H1 (cell line): ENCODE results near the gene CROCC2. TPM values are rescaled to one million over a fixed set of nuclear protein-coding genes. Genes with fewer than 3 reads are reported as not detected.

ENCODE experiments used
- CTCF ChIA-PET: fragments of 300-600 bp; sonication (Branson Sonifier 250); formaldehyde crosslinking; loops from one replicate; lab custom pipeline; 2021; ENCODE audit not compliant: partially characterized antibody; lab: Charles Lee
- POLR2A ChIA-PET: fragments of 300-600 bp; sonication (Branson Sonifier 250); formaldehyde crosslinking; loops from one replicate; lab custom pipeline; 2021; ENCODE audit warnings: inconsistent platforms; ENCODE audit not compliant: partially characterized antibody; lab: Charles Lee
- DNase-seq, 2 experiments: peaks; one replicate each; pipeline versions ENCODE4 v3.0.0 to v3.0.0-alpha.2; 2010 to 2022; ENCODE audit warnings: low spot score in 2 of 2, low read depth in 1 of 2, mixed read lengths in 1 of 2
- FAIRE-seq: peaks from 2 replicates; lab custom pipeline; 2011; peaks lifted over from hg19 to GRCh38; lab: Jason Lieb, UNC
- H2AFZ ChIP-seq: 2 replicates; pipeline ENCODE4 v1.8.1; 2012; ENCODE audit warnings: low read length, inconsistent platforms
- H2AK5ac ChIP-seq: 2 replicates; pipeline ENCODE4 v1.6.1; 2013; ENCODE audit warnings: low read depth, low read length
- H2BK120ac ChIP-seq: replicated peaks from 2 replicates; pipeline ENCODE3; 2013; ENCODE audit warnings: low read depth, low read length, inconsistent platforms
- H2BK12ac ChIP-seq: 2 replicates; pipeline ENCODE4 v1.6.1; 2013; ENCODE audit warnings: low read depth, low read length
- H2BK15ac ChIP-seq: 2 replicates; pipeline ENCODE4 v1.6.1; 2013; ENCODE audit warnings: low read length
- H2BK20ac ChIP-seq: 2 replicates; pipeline ENCODE4 v1.6.1; 2013; ENCODE audit warnings: low read length
- H2BK5ac ChIP-seq: 2 replicates; pipeline ENCODE4 v1.6.1; 2013; ENCODE audit warnings: low read depth, low read length
- H3K14ac ChIP-seq: 2 replicates; pipeline ENCODE4 v1.6.1; 2013; ENCODE audit warnings: inconsistent platforms; ENCODE audit not compliant: insufficient read length
- H3K18ac ChIP-seq: 2 replicates; pipeline ENCODE4 v1.6.1; 2013; ENCODE audit warnings: low read length; ENCODE audit errors: extremely low read depth
- H3K23ac ChIP-seq: 2 replicates; pipeline ENCODE4 v1.6.1; 2013; ENCODE audit warnings: inconsistent platforms; ENCODE audit not compliant: insufficient read length
- H3K23me2 ChIP-seq: 2 replicates; pipeline ENCODE4 v1.6.1; 2013; ENCODE audit warnings: low read depth, low read length
- H3K27ac ChIP-seq: 2 replicates; pipeline ENCODE4 v1.6.1; 2011; ENCODE audit warnings: low read depth, low read length, inconsistent platforms
- H3K27me3 ChIP-seq, 4 experiments: replicated peaks in 1 of 4; 1 replicate in 1 of 4; 2 replicates in 3 of 4; pipeline versions ENCODE4 v1.6.1 to v1.8.1; 2011 to 2013; ENCODE audit warnings: low read length in 3 of 4, mild to moderate bottlenecking in 3 of 4, inconsistent platforms in 2 of 4, mixed read lengths in 2 of 4, moderate library complexity in 1 of 4; ENCODE audit not compliant: control insufficient read depth in 3 of 4, insufficient read depth in 3 of 4; ENCODE audit errors: extremely low read depth in 1 of 4
- H3K36me3 ChIP-seq, 4 experiments: 2 replicates each; pipeline versions ENCODE4 v1.6.1 to v1.8.1; 2011 to 2013; ENCODE audit warnings: mild to moderate bottlenecking in 4 of 4, low read length in 3 of 4, moderate library complexity in 2 of 4, control low read depth in 1 of 4, inconsistent platforms in 1 of 4; ENCODE audit not compliant: insufficient read depth in 4 of 4, control insufficient read depth in 2 of 4
- H3K4ac ChIP-seq: replicated peaks from 2 replicates; pipeline ENCODE3; 2013; ENCODE audit warnings: low read length, low read depth, mixed read lengths, inconsistent platforms; ENCODE audit not compliant: insufficient read length
- H3K4me1 ChIP-seq, 4 experiments: replicated peaks in 1 of 4; 1 replicate in 1 of 4; 2 replicates in 3 of 4; pipeline versions ENCODE4 v1.6.1 to v1.8.1; 2011 to 2013; ENCODE audit warnings: low read length in 3 of 4, inconsistent platforms in 2 of 4, mixed read lengths in 1 of 4; ENCODE audit not compliant: insufficient read depth in 4 of 4, control insufficient read depth in 3 of 4
- H3K4me2 ChIP-seq, 2 experiments: 2 replicates each; pipeline versions ENCODE4 v1.6.1 to v1.8.1; 2011 to 2013; ENCODE audit warnings: low read depth in 2 of 2, low read length in 2 of 2, control low read depth in 1 of 2, inconsistent platforms in 1 of 2, mild to moderate bottlenecking in 1 of 2; ENCODE audit not compliant: insufficient read depth in 1 of 2
- H3K4me3 ChIP-seq, 4 experiments: fragments of 200-600, 300-600 bp in 1 of 4; sonication (generic), shearing (Covaris generic), sonication (Bioruptor Twin) in 1 of 4; 2 replicates each; pipeline versions ENCODE4 v1.5.1 to v1.8.1; 2011 to 2016; ENCODE audit warnings: low read length in 4 of 4, low read depth in 3 of 4, control low read depth in 2 of 4, inconsistent platforms in 2 of 4, mild to moderate bottlenecking in 2 of 4, mixed read lengths in 1 of 4, moderate library complexity in 1 of 4; ENCODE audit not compliant: insufficient read depth in 2 of 4; ENCODE audit errors: extremely low read depth in 1 of 4
- H3K56ac ChIP-seq: replicated peaks from 2 replicates; pipeline ENCODE3; 2013; ENCODE audit warnings: low read depth, mild to moderate bottlenecking, mixed read lengths, low read length, inconsistent platforms; ENCODE audit not compliant: insufficient read length
- H3K79me1 ChIP-seq: 2 replicates; pipeline ENCODE4 v1.6.1; 2013; ENCODE audit warnings: low read depth, low read length, control low read depth
- H3K79me2 ChIP-seq, 2 experiments: 2 replicates each; pipeline versions ENCODE4 v1.6.1 to v1.8.1; 2012 to 2013; ENCODE audit warnings: low read length in 2 of 2, mild to moderate bottlenecking in 2 of 2, inconsistent platforms in 1 of 2; ENCODE audit not compliant: insufficient read depth in 2 of 2, control insufficient read depth in 1 of 2
- H3K9ac ChIP-seq, 4 experiments: replicated peaks in 1 of 4; 1 replicate in 1 of 4; 2 replicates in 3 of 4; pipeline versions ENCODE4 v1.6.1 to v1.8.1; 2011 to 2013; ENCODE audit warnings: low read depth in 3 of 4, low read length in 3 of 4, control low read depth in 2 of 4, mild to moderate bottlenecking in 2 of 4, moderate library complexity in 2 of 4, inconsistent platforms in 1 of 4; ENCODE audit errors: extremely low read depth in 1 of 4
- H3K9me3 ChIP-seq, 2 experiments: 2 replicates each; pipeline versions ENCODE4 v1.6.1 to v1.8.1; 2012 to 2013; ENCODE audit warnings: mild to moderate bottlenecking in 2 of 2, moderate library complexity in 2 of 2, control low read depth in 1 of 2, inconsistent platforms in 1 of 2, low read depth in 1 of 2, low read length in 1 of 2, mixed read lengths in 1 of 2; ENCODE audit not compliant: insufficient read depth in 2 of 2
- H4K20me1 ChIP-seq, 2 experiments: replicated peaks in 1 of 2; 2 replicates each; pipeline versions ENCODE3 to v1.8.1; 2011 to 2013; ENCODE audit warnings: inconsistent platforms in 2 of 2, low read length in 2 of 2, mild to moderate bottlenecking in 1 of 2; ENCODE audit not compliant: insufficient read depth in 2 of 2, control insufficient read depth in 1 of 2
- H4K5ac ChIP-seq: 2 replicates; pipeline ENCODE4 v1.6.1; 2013; ENCODE audit warnings: low read length, low read depth, mixed read lengths, inconsistent platforms; ENCODE audit not compliant: insufficient read length
- H4K8ac ChIP-seq: 2 replicates; pipeline ENCODE4 v1.8.0; 2013; ENCODE audit warnings: mild to moderate bottlenecking, moderate library complexity, low read length, inconsistent platforms; ENCODE audit not compliant: insufficient read depth; ENCODE audit errors: extremely low read depth
- H4K91ac ChIP-seq: replicated peaks from 2 replicates; pipeline ENCODE3; 2013; ENCODE audit warnings: low read length, mixed read lengths, inconsistent platforms; ENCODE audit not compliant: insufficient read length
- JUN ChIP-seq: IDR thresholded peaks from 2 replicates; pipeline ENCODE4 v1.6.1; 2011; ENCODE audit warnings: low read depth, mild to moderate bottlenecking, improper control_type of control experiment, low read length
- WGBS, 2 experiments: shearing (Covaris generic) in 1 of 2; methylation state at CpG; one replicate each; pipeline versions ENCODE4 v1.1.6 to v1.1.7; 2013 to 2015; ENCODE audit warnings: low lambda C conversion rate in 2 of 2, mixed read lengths in 2 of 2, inconsistent platforms in 1 of 2, low coverage in 1 of 2, missing lambda C conversion rate in 1 of 2; ENCODE audit not compliant: insufficient replicate concordance in 2 of 2, insufficient coverage in 1 of 2, insufficient read length in 1 of 2; ENCODE audit errors: extremely low coverage in 1 of 2, missing lambda C conversion rate in 1 of 2; 5-methylcytosine and 5-hydroxymethylcytosine counted together
- polyA plus RNA-seq, 7 experiments: library from polyadenylated mRNA; depleted of rRNA in 3 of 7; stranded (reverse) in 5 of 7; unstranded in 2 of 7; fragments of >200 nt in 5 of 7; fragments of 200-250 nt in 2 of 7; gene quantifications; 1 replicate in 5 of 7; 2 replicates in 1 of 7; 4 replicates in 1 of 7; pipeline versions ENCODE4 v1.2.1 to v1.2.3, GENCODE V29; 2011 to 2013; ENCODE audit warnings: missing spikeins in 2 of 7, mixed read lengths in 2 of 7
- total RNA-seq: library from RNA; stranded (reverse); fragmentation: NEBNext Ultra II Directional; extraction: Animal tissue kit (Norgen Biotek cat#: 25700); gene quantifications from 2 replicates; pipeline ENCODE4 v1.2.1, GENCODE V29; 2021

Gene CROCC2
- total and polyA plus RNA-seq, 2 of the 8 experiments (the other 6 are each of a cell fraction or from before 2014, with no cell fraction given), result not detected

DNA sequence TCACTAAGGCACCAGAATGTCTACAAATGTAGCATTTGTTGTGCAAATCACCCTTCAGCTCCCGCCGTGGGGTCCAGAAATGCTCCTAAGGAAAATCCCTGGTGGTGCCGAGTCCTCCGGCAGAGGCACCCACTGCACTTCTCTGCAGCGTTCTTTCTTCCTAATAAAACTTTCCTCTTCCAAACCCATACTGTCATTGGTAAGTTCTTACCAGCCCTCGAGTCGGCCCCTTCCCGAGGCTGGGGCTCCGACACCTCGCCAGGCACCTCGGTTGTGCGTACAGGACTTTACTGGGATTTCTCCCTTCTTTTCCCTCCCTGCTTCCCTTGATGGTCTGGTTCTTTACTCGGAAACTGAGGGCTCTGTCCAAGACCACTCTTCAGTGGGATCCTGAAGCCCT, 47.8 kb upstream of the CROCC2 start:
- no peaks in the 10 kb centered on the region for H3K4me1 ChIP-seq
- H3K4me2 ChIP-seq, result no peak overlapping the region
- H2BK12ac ChIP-seq, result no peak overlapping the region
- no peaks in the 10 kb centered on the region for H4K20me1 ChIP-seq
- no peak overlapping the region for H2BK5ac ChIP-seq
- no peak overlapping the region for H2BK120ac ChIP-seq
- H3K23ac ChIP-seq, result no peak overlapping the region
- TF ChIP-seq JUN, result no peak
- no peak overlapping the region for H3K27ac ChIP-seq
- no peaks in the 10 kb centered on the region for H3K27me3 ChIP-seq
- H4K91ac ChIP-seq, result no peak overlapping the region
- H2BK20ac ChIP-seq, result no peak overlapping the region
- H3K18ac ChIP-seq, result no peak overlapping the region
- H3K56ac ChIP-seq, result no peak overlapping the region
- CTCF ChIA-PET, result interaction anchor here (0.6 to 2.6 kb wide), 12 partner anchors 9 to 317 kb away, joined by 3 to 15 read pairs (median 5); partner anchors contain the start of genes AGXT and MAB21L4
- peaks cover 0 to 7% of the 10 kb centered on the region in 2 experiments; a peak in 1 of 4 replicates for H3K9me3 ChIP-seq
- no peak overlapping the region for H2AFZ ChIP-seq
- no peaks in the 10 kb centered on the region for H3K23me2 ChIP-seq
- H3K36me3 ChIP-seq, result no peaks in the 10 kb centered on the region
- DNase-seq (no peak), FAIRE-seq (no peak)
- no peak overlapping the region for H2AK5ac ChIP-seq
- no peak overlapping the region for H3K14ac ChIP-seq
- no peak overlapping the region for H3K4me3 ChIP-seq
- no peaks in the 10 kb centered on the region for H3K79me1 ChIP-seq
- WGBS, 2 experiments, result 85% methylated on average over 13 of the region's 13 CpGs; no CpG with 5 or more reads in 1 of the 2 experiments
- H4K8ac ChIP-seq, result no peak overlapping the region; the same call in 1 of the 2 replicates
- H3K79me2 ChIP-seq, result no peaks in the 10 kb centered on the region
- H3K9ac ChIP-seq, result no peak overlapping the region
- H2BK15ac ChIP-seq, result no peak overlapping the region
- POLR2A ChIA-PET, result no interaction called here
- no peak overlapping the region for H4K5ac ChIP-seq
- H3K4ac ChIP-seq, result no peak overlapping the region
